PC-9 (cell line): Measurements from ENCODE around the gene RIPOR3. TPM values are rescaled to one million over a fixed set of nuclear protein-coding genes. Genes with fewer than 3 reads are reported as not detected.

Source experiments
- BruUV-seq: library from RNA; stranded (reverse); fragments of 400-500 nt; replicated peaks from 2 replicates; lab custom pipeline; 2021; lab: Mats Ljungman, UMichigan
- CTCF ChIA-PET: fragments of 300-600 bp; sonication (Branson Sonifier 250); formaldehyde crosslinking; loops from one replicate; lab custom pipeline; 2022; ENCODE audit warnings: antibody characterized with exemption; lab: Charles Lee
- POLR2A ChIA-PET: fragments of 300-600 bp; sonication (Branson Sonifier 250); formaldehyde crosslinking; loops from one replicate; lab custom pipeline; 2022; ENCODE audit warnings: antibody characterized with exemption; ENCODE audit not compliant: unreplicated experiment; lab: Charles Lee
- DNase-seq, 2 experiments: peaks; one replicate each; pipeline versions ENCODE4 v3.0.0 to v3.0.0-alpha.2; 2015 to 2022; ENCODE audit warnings: mixed read lengths in 1 of 2
- H2AFZ ChIP-seq: fragments of 200-600 bp; sonication (generic); 2 replicates; pipeline ENCODE4 v1.8.1; 2017; ENCODE audit warnings: antibody characterized with exemption
- H3F3A ChIP-seq: fragments of 200-600 bp; sonication (generic); 2 replicates; pipeline ENCODE4 v1.8.1; 2017; ENCODE audit warnings: antibody characterized with exemption, mild to moderate bottlenecking, low read depth; ENCODE audit not compliant: insufficient read depth
- H3K27ac ChIP-seq: fragments of 200-600 bp; sonication (generic); 2 replicates; pipeline ENCODE4 v1.6.1; 2016; ENCODE audit warnings: mixed run types
- H3K27me3 ChIP-seq: fragments of 200-600 bp; sonication (generic); 2 replicates; pipeline ENCODE4 v1.6.1; 2016; ENCODE audit warnings: low read depth, mixed run types; ENCODE audit not compliant: insufficient read depth
- H3K36me3 ChIP-seq: fragments of 200-600 bp; sonication (generic); 2 replicates; pipeline ENCODE4 v1.6.1; 2016; ENCODE audit warnings: low read depth, mixed run types
- H3K4me1 ChIP-seq: fragments of 200-600 bp; sonication (generic); replicated peaks from 2 replicates; pipeline ENCODE4 v1.6.1; 2016; ENCODE audit warnings: mixed run types; ENCODE audit not compliant: insufficient read depth
- H3K4me2 ChIP-seq: fragments of 200-600 bp; sonication (generic); 2 replicates; pipeline ENCODE4 v1.6.1; 2017; ENCODE audit warnings: mixed run types
- H3K4me3 ChIP-seq: fragments of 200-600 bp; sonication (generic); 2 replicates; pipeline ENCODE4 v1.6.1; 2016; ENCODE audit warnings: mixed run types
- H3K79me2 ChIP-seq: fragments of 200-600 bp; sonication (generic); 2 replicates; pipeline ENCODE4 v1.6.1; 2017; ENCODE audit warnings: low read depth, mixed run types
- H3K9me2 ChIP-seq: fragments of 200-600 bp; sonication (generic); 2 replicates; pipeline ENCODE4 v1.8.1; 2017; ENCODE audit warnings: mild to moderate bottlenecking; ENCODE audit not compliant: insufficient read depth
- H3K9me3 ChIP-seq: fragments of 200-600 bp; sonication (generic); 2 replicates; pipeline ENCODE4 v1.8.1; 2016; ENCODE audit warnings: low read depth; ENCODE audit not compliant: insufficient read depth
- H4K20me1 ChIP-seq: fragments of 200-600 bp; sonication (generic); 2 replicates; pipeline ENCODE4 v1.8.1; 2017; ENCODE audit not compliant: insufficient read depth
- CTCF ChIP-seq: fragments of 200-600 bp; sonication (generic); conservative IDR thresholded peaks from 2 replicates; pipeline ENCODE4 v1.6.1; 2017; ENCODE audit warnings: mixed run types, antibody characterized with exemption, mild to moderate bottlenecking, moderate library complexity
- EZH2 ChIP-seq: fragments of 200-600 bp; sonication (generic); IDR thresholded peaks from 2 replicates; pipeline ENCODE4 v1.8.0; 2017; ENCODE audit warnings: antibody characterized with exemption, low read depth
- intact Hi-C: fragments of 100-400 bp; cut with micrococcal nuclease; formaldehyde crosslinking; loops from one replicate; pipeline ENCODE4 v1.10.0; 2022; ENCODE audit not compliant: unreplicated experiment
- total RNA-seq: library from RNA; stranded (reverse); gene quantifications from 2 replicates; pipeline ENCODE4 v1.2.3, GENCODE V29; 2021

RIPOR3 gene
- total RNA-seq, 1 experiment from 2014 or later, result 6.3 TPM

DNA sequence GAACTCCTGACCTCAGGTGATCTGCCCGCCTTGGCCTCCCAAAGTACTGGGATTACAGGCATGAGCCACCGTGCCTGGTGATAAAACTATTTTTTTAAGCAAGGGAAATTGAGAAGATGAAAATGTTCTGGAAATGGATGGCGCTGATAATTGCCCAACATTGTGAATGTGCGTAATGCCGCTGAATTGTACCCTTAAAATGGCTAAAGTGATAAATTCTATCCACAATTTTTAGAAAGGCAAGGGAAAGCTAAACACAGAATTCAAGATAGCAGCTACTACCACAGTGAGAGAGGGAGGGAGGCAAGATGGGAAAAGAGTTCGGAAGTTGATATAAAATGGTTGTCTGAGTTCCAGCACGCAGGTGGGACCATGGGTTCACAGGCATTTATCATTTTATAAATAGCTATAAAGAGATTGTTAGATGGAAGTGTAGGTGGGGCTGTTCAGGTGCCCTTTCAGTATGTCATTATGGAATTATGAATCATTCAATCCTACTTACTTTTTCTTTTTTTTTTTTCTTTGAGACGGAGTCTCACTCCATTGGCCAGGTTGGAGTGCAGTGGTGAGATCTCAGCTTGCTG, 8.3 kb downstream of the RIPOR3 start:
- Histone ChIP-seq H3K27ac (no peak overlapping the region), H2AFZ (no peak overlapping the region), H3K4me3 (no peak overlapping the region), H3K27me3 (no peaks in the 10 kb centered on the region), H3K36me3 (no peaks in the 10 kb centered on the region), H3K4me1 (peaks cover 31% of the 10 kb centered on the region), H3K4me2 (no peak overlapping the region), H3K9me3 (no peaks in the 10 kb centered on the region), H3K79me2 (no peaks in the 10 kb centered on the region), H3F3A (peaks cover 26% of the 10 kb centered on the region), H4K20me1 (no peaks in the 10 kb centered on the region), H3K9me2 (no peaks in the 10 kb centered on the region)
- DNase-seq, result peak in 1 of 2 experiments; percentile 15
- no peak for TF ChIP-seq CTCF
- TF ChIP-seq EZH2, result no peak
- no TSS peak for BruUV-seq
- CTCF ChIA-PET, result interaction anchor here (0.6 kb wide), 1 partner anchor 108 kb away, joined by 3 read pairs; no protein-coding TSS in a partner anchor
- intact Hi-C loops, result no loop called here
- POLR2A ChIA-PET, result no interaction called here

DNA sequence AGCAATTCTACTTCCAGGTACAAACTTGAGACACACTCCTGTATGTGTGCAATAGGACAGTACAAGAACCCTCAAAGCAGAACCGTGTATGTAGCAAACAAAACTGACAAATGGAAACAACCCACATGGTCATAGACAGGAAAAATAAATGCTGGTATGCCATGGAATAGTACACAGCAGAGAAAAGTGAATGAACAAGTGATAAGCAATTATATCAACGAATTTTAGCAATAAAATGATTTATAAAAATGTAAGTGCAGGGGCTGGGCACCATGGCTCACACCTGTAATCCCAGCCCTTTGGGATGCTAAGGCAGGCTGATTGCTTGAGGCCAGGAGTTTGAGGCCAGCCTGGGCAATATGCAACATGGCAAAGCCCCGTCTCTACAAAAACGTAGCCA, 9.3 kb downstream of the RIPOR3 start:
- Histone ChIP-seq H3K27me3 (no peaks in the 10 kb centered on the region), H4K20me1 (no peaks in the 10 kb centered on the region), H3K36me3 (no peaks in the 10 kb centered on the region), H3K9me3 (no peaks in the 10 kb centered on the region), H3K4me2 (no peak overlapping the region), H3K79me2 (no peaks in the 10 kb centered on the region), H3F3A (peaks cover 35% of the 10 kb centered on the region), H2AFZ (no peak overlapping the region), H3K4me1 (peaks cover 40% of the 10 kb centered on the region), H3K9me2 (no peaks in the 10 kb centered on the region), H3K27ac (no peak overlapping the region), H3K4me3 (no peak overlapping the region)
- TF ChIP-seq CTCF, result no peak
- no peak for TF ChIP-seq EZH2
- ChIA-PET POLR2A (no interaction called here), CTCF (no interaction called here)
- intact Hi-C loops, result no loop called here
- DNase-seq, result peak in 1 of 2 experiments; percentile 31
- no TSS peak for BruUV-seq

DNA sequence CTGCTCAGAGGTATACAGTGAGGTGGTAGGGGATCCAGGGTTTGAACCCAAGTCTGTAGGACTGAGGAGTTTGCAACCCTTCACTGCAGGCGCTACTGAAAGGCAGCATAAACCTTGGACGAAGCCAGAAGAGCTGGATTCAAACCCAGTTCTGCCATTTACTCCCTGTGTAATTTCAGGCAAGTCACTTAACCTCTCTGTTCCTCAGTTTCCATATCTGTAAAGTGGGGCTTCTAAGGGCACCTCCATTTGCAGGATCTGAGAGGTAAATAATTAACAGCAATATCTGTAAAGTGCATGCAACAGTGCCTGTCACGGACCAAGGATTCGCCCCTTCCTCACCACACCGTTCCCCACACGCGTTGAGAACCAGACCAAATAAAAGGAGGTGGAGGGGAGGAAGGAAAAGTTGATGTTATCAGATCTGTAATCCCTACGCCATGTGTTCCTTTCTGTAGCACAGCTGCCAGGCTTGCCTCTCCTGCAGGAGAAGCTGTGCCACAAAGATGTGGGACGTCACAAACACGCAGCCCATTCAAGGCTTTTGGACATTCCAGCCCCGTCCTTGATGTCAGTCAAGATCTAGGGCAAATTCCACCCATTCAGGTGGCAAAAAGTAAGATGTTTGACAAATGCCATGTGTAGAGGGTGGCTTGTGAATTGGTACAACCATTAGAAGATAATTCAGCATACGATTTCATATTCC, 9.8 kb downstream of the RIPOR3 start:
- Histone ChIP-seq H3K4me3 (no peak overlapping the region), H3K36me3 (no peaks in the 10 kb centered on the region), H3K4me1 (peaks cover 46% of the 10 kb centered on the region), H3K9me3 (no peaks in the 10 kb centered on the region), H3K9me2 (no peaks in the 10 kb centered on the region), H2AFZ (no peak overlapping the region), H3K27ac (no peak overlapping the region), H3K79me2 (no peaks in the 10 kb centered on the region), H4K20me1 (no peaks in the 10 kb centered on the region), H3F3A (peaks cover 41% of the 10 kb centered on the region), H3K4me2 (no peak overlapping the region), H3K27me3 (no peaks in the 10 kb centered on the region)
- POLR2A ChIA-PET, result interaction anchor here (0.5 to 0.6 kb wide), 2 partner anchors 81 to 109 kb away, joined by 4 to 6 read pairs; no protein-coding TSS in a partner anchor
- intact Hi-C loops, result no loop called here
- BruUV-seq, result no TSS peak
- DNase-seq, result peak in 1 of 2 experiments; percentile 27
- CTCF ChIA-PET, result interaction anchor here (0.7 to 1.3 kb wide), 4 partner anchors 8 to 98 kb away, joined by 3 to 9 read pairs (median 4); no protein-coding TSS in a partner anchor
- TF ChIP-seq CTCF (no peak), EZH2 (no peak)
